ENCODE measurements around the gene KCNB1.

GRCh38 chr20:49446080-49446479 is 36.4 kb downstream of the KCNB1 start:
- TF ChIP-seq CTCF (IDR thresholded peaks at IDR 0.05) (no peak), POLR2A (IDR thresholded peaks at IDR 0.05) (no peak), POLR2AphosphoS5 (IDR thresholded peaks at IDR 0.05) (no peak), EP300 (IDR thresholded peaks at IDR 0.05) (no peak)

Measured in upper lobe of left lung (tissue), 4 donors.